Dendritic cell treated with granulocyte-macrophage colony-stimulating factor and Interleukin-4, amounts not matched to agents 40 ng/mL and 50 ng/mL, for 4 days (primary cell): Measurements from ENCODE around the gene IBTK.
"Not testable (repeated sequence)": the region's sequence is repeated elsewhere in the genome, so short reads cannot be mapped to it uniquely, and the experiment has no call there.

Source experiments
- H3K27ac Mint-ChIP-seq: one replicate; pipeline ENCODE4 v1.8.0; 2022; ENCODE audit warnings: mild to moderate bottlenecking, mixed read lengths
- H3K27me3 Mint-ChIP-seq: one replicate; pipeline ENCODE4 v1.8.0; 2022; ENCODE audit warnings: mild to moderate bottlenecking, mixed read lengths
- H3K36me3 Mint-ChIP-seq: one replicate; pipeline ENCODE4 v1.8.0; 2022; ENCODE audit warnings: low read depth, mixed read lengths
- H3K4me1 Mint-ChIP-seq: one replicate; pipeline ENCODE4 v1.8.0; 2022; ENCODE audit warnings: low read depth, mixed read lengths
- H3K4me3 Mint-ChIP-seq: one replicate; pipeline ENCODE4 v1.8.0; 2022; ENCODE audit warnings: mild to moderate bottlenecking, moderate library complexity, mixed read lengths
- H3K9me3 Mint-ChIP-seq: one replicate; pipeline ENCODE4 v1.8.0; 2022; ENCODE audit warnings: mixed read lengths
- intact Hi-C: fragments of 100-400 bp; cut with micrococcal nuclease; formaldehyde crosslinking; loops from one replicate; pipeline ENCODE4 v1.15.0; 2022

Gene IBTK, protein sequence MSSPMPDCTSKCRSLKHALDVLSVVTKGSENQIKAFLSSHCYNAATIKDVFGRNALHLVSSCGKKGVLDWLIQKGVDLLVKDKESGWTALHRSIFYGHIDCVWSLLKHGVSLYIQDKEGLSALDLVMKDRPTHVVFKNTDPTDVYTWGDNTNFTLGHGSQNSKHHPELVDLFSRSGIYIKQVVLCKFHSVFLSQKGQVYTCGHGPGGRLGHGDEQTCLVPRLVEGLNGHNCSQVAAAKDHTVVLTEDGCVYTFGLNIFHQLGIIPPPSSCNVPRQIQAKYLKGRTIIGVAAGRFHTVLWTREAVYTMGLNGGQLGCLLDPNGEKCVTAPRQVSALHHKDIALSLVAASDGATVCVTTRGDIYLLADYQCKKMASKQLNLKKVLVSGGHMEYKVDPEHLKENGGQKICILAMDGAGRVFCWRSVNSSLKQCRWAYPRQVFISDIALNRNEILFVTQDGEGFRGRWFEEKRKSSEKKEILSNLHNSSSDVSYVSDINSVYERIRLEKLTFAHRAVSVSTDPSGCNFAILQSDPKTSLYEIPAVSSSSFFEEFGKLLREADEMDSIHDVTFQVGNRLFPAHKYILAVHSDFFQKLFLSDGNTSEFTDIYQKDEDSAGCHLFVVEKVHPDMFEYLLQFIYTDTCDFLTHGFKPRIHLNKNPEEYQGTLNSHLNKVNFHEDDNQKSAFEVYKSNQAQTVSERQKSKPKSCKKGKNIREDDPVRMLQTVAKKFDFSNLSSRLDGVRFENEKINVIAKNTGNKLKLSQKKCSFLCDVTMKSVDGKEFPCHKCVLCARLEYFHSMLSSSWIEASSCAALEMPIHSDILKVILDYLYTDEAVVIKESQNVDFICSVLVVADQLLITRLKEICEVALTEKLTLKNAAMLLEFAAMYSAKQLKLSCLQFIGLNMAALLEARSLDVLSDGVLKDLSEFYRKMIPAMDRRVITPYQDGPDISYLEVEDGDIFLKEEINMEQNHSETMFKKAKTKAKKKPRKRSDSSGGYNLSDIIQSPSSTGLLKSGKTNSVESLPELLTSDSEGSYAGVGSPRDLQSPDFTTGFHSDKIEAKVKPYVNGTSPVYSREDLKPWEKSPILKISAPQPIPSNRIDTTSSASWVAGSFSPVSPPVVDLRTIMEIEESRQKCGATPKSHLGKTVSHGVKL (N-terminal part only)

DNA sequence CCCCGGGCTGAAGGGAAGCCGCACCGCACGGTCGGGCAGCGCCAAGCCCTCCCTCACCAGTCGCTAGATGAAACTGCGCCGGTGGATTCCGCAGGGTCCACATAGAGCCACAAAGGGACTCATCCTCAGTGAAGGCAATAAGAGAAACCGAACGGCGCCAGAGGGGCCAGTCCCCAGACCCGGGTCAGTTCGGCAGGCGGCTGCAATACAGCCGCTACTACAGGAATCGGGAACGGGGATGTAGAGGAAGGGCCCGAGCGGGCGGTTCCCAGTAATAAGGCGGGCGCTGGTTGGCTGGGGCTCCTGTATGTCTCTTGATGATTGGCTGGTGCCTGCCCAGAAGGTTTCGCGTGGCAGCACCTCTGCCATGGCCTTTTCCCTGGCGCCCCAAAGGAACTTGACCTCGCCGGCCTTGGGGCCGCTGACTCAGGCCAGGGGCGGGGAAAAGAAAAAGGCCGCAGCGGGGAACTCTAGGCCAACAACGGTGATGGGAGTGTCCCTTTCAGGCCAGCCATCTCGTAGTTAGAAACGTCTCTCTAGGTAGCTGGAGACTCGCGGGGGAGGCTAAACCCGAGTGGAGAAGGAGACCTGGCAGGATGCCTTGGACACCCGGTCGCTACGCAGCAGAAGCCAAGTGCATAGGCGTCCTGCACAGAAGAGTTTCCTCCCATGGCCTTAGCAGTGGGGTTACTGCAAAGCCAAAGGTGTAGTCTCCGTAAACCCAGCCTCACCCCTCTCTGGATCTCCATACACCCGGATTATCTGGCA lies at the start of gene IBTK:
Gene IBTK, minus strand, starts transcription at position 240 of the 768 bp plus-strand sequence. CDS start 7,258 bp downstream, outside the sequence.
- intact Hi-C loops, result loop anchor here (2.0 to 10.0 kb wide), 4 partner anchors 819 to 1617 kb away; partner anchors contain the start of genes DOP1A, ME1, PGM3 and RWDD2A
- Mint-ChIP-seq H3K27me3 (no peaks in the 10 kb centered on the region), H3K36me3 (peaks cover 24% of the 10 kb centered on the region), H3K4me3 (peak within 1 kb of the TSS; percentile 87), H3K27ac (peak within 1 kb of the TSS; percentile 96), H3K4me1 (peaks cover 38% of the 10 kb centered on the region), H3K9me3 (no peaks in the 10 kb centered on the region)

GRCh38 chr6:82283771-82284410 lies 36.3 kb upstream of the IBTK start:
- intact Hi-C loops, result no loop called here
- no peak overlapping the region for H3K4me3 Mint-ChIP-seq
- no peak overlapping the region for H3K27ac Mint-ChIP-seq

DNA sequence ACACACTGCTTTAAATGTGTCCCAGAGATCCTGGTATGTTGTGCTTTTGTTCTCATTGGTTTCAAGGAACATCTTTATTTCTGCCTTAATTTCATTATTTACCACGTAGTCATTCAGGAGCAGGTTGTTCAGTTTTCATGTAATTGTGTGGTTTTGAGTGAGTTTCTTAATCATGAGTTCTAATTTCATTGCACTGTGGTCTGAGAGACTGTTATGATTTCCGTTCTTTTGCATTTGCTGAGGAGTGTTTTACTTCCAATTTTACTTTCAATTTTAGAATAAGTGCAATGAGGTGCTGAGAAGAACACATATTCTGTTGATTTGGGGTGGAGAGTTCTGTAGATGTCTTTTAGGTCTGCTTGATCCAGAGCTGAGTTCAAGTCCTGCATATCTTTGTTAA lies 34.0 kb upstream of the IBTK start:
- intact Hi-C loops, H3K9me3 Mint-ChIP-seq: not testable (repeated sequence)

More at GRCh38 chr6:82283771-82284410, 36.3 kb upstream of the IBTK start:
- no peaks in the 10 kb centered on the region for H3K27me3 Mint-ChIP-seq
- no peaks in the 10 kb centered on the region for H3K36me3 Mint-ChIP-seq
- no peaks in the 10 kb centered on the region for H3K9me3 Mint-ChIP-seq
- peaks cover 15% of the 10 kb centered on the region for H3K4me1 Mint-ChIP-seq

GRCh38 chr6:82277686-82278085 lies 30.1 kb upstream of the IBTK start:
- no peak overlapping the region for H3K27ac Mint-ChIP-seq
- intact Hi-C loops, result no loop called here
- no peak overlapping the region for H3K4me3 Mint-ChIP-seq

More for the DNA sequence above, 34.0 kb upstream of the IBTK start:
- not testable (repeated sequence) for H3K27me3 Mint-ChIP-seq, H3K27ac Mint-ChIP-seq, H3K36me3 Mint-ChIP-seq, H3K4me3 Mint-ChIP-seq
- peaks cover 15% of the 10 kb centered on the region for H3K4me1 Mint-ChIP-seq

GRCh38 chr6:82275686-82276085 lies 28.1 kb upstream of the IBTK start:
- H3K4me1 Mint-ChIP-seq, result no peaks in the 10 kb centered on the region
- H3K9me3 Mint-ChIP-seq, result peaks cover 14% of the 10 kb centered on the region
- no peak overlapping the region for H3K27ac Mint-ChIP-seq
- H3K4me3 Mint-ChIP-seq, result no peak overlapping the region
- no peaks in the 10 kb centered on the region for H3K36me3 Mint-ChIP-seq
- intact Hi-C loops, result no loop called here
- no peaks in the 10 kb centered on the region for H3K27me3 Mint-ChIP-seq

More at GRCh38 chr6:82277686-82278085, 30.1 kb upstream of the IBTK start:
- H3K9me3 Mint-ChIP-seq, result peaks cover 14% of the 10 kb centered on the region
- no peaks in the 10 kb centered on the region for H3K27me3 Mint-ChIP-seq
- H3K36me3 Mint-ChIP-seq, result no peaks in the 10 kb centered on the region
- peaks cover 15% of the 10 kb centered on the region for H3K4me1 Mint-ChIP-seq

DNA sequence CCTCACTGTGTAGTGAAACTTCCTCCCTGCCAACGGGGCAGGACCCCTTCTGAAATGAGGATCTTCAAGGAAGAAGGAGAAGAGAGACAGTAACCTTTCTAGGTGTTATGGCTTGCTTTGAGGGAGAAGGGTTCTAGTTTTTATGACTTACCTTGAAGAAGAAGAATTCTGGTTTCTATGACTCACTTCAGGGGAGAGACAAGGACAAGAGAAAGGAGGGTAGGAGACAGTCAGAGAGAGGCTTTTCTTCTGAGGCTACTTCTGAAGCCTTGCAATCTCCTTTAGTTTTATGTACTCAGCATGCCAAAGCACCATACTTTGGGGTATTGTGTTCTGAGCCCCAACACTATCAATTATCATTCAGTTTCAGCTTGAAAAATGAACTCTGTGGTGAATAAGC lies 25.8 kb upstream of the IBTK start:
- Mint-ChIP-seq H3K27me3 (no peaks in the 10 kb centered on the region), H3K4me3 (no peak overlapping the region), H3K4me1 (no peaks in the 10 kb centered on the region), H3K9me3 (peaks cover 14% of the 10 kb centered on the region), H3K27ac (no peak overlapping the region), H3K36me3 (no peaks in the 10 kb centered on the region)
- intact Hi-C loops, result no loop called here

- Mint-ChIP-seq H3K27me3 (no peaks in the 10 kb centered on the region), H3K4me1 (no peaks in the 10 kb centered on the region), H3K9me3 (peaks cover under 1% of the 10 kb centered on the region), H3K27ac (no peak overlapping the region), H3K36me3 (no peaks in the 10 kb centered on the region), H3K4me3 (no peak overlapping the region)
- intact Hi-C loops, result loop anchor here (2.0 kb wide), 1 partner anchor 786 kb away; no protein-coding TSS in a partner anchor
Measured at GRCh38 chr6:82270881-82271635, 23.5 kb upstream of the IBTK start.

- no peak overlapping the region for H3K4me3 Mint-ChIP-seq
- intact Hi-C loops, result no loop called here
- H3K4me1 Mint-ChIP-seq, result no peaks in the 10 kb centered on the region
- no peaks in the 10 kb centered on the region for H3K36me3 Mint-ChIP-seq
- H3K9me3 Mint-ChIP-seq, result no peaks in the 10 kb centered on the region
- H3K27me3 Mint-ChIP-seq, result no peaks in the 10 kb centered on the region
- no peak overlapping the region for H3K27ac Mint-ChIP-seq
Measured at GRCh38 chr6:82268301-82268846, 20.8 kb upstream of the IBTK start.

DNA sequence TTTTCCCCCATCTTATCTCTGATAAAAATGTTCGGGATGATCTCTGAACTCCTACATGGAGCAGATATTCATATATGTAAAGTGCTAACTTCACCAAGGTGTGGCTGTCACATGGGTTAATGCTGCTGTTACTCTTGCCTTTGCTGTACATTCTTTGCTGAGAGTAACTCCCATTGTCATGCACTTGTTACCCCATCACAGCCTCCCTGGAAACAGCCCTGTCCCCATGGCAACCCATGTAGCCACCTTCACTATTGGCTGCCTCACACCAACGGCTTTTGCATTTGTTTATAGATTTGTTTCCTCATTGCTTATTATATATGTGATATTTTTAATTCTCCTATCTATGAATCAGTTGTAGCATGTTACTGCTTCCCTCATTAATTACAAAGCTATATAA lies 17.3 kb upstream of the IBTK start:
- H3K27ac Mint-ChIP-seq, result no peak overlapping the region
- no peaks in the 10 kb centered on the region for H3K27me3 Mint-ChIP-seq
- peaks cover 15% of the 10 kb centered on the region for H3K4me1 Mint-ChIP-seq
- no peaks in the 10 kb centered on the region for H3K36me3 Mint-ChIP-seq
- H3K9me3 Mint-ChIP-seq, result no peaks in the 10 kb centered on the region
- H3K4me3 Mint-ChIP-seq, result no peak overlapping the region
- intact Hi-C loops, result no loop called here

GRCh38 chr6:82264321-82264720 lies 16.8 kb upstream of the IBTK start:
- Mint-ChIP-seq H3K27me3 (no peaks in the 10 kb centered on the region), H3K4me3 (no peak overlapping the region), H3K9me3 (no peaks in the 10 kb centered on the region), H3K27ac (no peak overlapping the region), H3K4me1 (peaks cover 20% of the 10 kb centered on the region), H3K36me3 (no peaks in the 10 kb centered on the region)
- intact Hi-C loops, result no loop called here

DNA sequence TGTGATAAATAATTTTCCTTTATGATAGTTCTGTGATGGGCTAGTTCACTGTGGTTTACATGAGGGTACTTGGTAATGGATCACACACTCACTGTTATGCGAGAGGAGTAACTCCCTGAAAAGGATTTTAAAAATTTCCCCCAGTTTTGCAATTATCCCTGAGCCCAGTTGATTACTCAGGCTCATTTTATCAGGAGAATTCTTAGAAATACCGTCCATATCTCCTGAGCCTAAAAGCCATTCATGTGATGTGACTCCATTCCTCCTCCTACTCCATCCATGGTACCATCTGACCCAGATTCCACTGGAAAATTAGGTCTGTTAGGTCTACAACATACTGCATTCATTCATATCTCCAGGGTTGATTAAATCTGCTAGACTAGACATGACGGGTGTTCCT lies 16.4 kb upstream of the IBTK start:
- Mint-ChIP-seq H3K36me3 (no peaks in the 10 kb centered on the region), H3K4me1 (peaks cover 23% of the 10 kb centered on the region), H3K4me3 (no peak overlapping the region), H3K27me3 (no peaks in the 10 kb centered on the region), H3K27ac (no peak overlapping the region), H3K9me3 (no peaks in the 10 kb centered on the region)
- intact Hi-C loops, result no loop called here
